OCI-LY1 (cell line): ENCODE results near the gene SUGCT.

Experiments
- H2AFZ ChIP-seq: fragments of 200-600 bp; sonication (generic), shearing (Covaris generic); 2 replicates; pipeline ENCODE4 v1.6.0; 2014; ENCODE audit warnings: antibody characterized with exemption, mild to moderate bottlenecking, low read length
- H3F3A ChIP-seq: fragments of 200-600 bp; sonication (generic), shearing (Covaris generic); 2 replicates; pipeline ENCODE4 v1.6.0; 2014; ENCODE audit warnings: mild to moderate bottlenecking, antibody characterized with exemption, low read length, moderate library complexity; ENCODE audit not compliant: insufficient read depth
- H3K27ac ChIP-seq: fragments of 200-600 bp; sonication (generic); 2 replicates; pipeline ENCODE4 v1.5.1; 2014; ENCODE audit warnings: low read length, mixed run types, mild to moderate bottlenecking, low read depth; ENCODE audit not compliant: poor library complexity, severe bottlenecking
- H3K27me3 ChIP-seq: fragments of 200-600 bp; sonication (generic); 2 replicates; pipeline ENCODE4 v1.6.0; 2014; ENCODE audit warnings: antibody characterized with exemption, mild to moderate bottlenecking, low read length, moderate library complexity; ENCODE audit not compliant: insufficient read depth
- H3K36me3 ChIP-seq: fragments of 200-600 bp; sonication (generic); 2 replicates; pipeline ENCODE4 v1.6.1; 2014; ENCODE audit warnings: mild to moderate bottlenecking, antibody characterized with exemption, low read length, moderate library complexity, mixed read lengths; ENCODE audit not compliant: insufficient read depth
- H3K4me1 ChIP-seq: fragments of 200-600 bp; sonication (generic); 2 replicates; pipeline ENCODE4 v1.5.1; 2014; ENCODE audit warnings: mild to moderate bottlenecking, low read length, moderate library complexity; ENCODE audit not compliant: insufficient read depth, severe bottlenecking
- H3K4me2 ChIP-seq: fragments of 200-600 bp; sonication (generic), shearing (Covaris generic); 2 replicates; pipeline ENCODE4 v1.6.1; 2014; ENCODE audit warnings: low read length
- H3K4me3 ChIP-seq: fragments of 200-600 bp; sonication (generic); 2 replicates; pipeline ENCODE4 v1.5.1; 2014; ENCODE audit warnings: low read length, low read depth, mild to moderate bottlenecking, mixed read lengths; ENCODE audit not compliant: poor library complexity, severe bottlenecking
- H3K79me2 ChIP-seq: fragments of 200-600 bp; shearing (Covaris generic); 2 replicates; pipeline ENCODE4 v1.6.1; 2016; ENCODE audit warnings: mixed run types, low read length, mixed read lengths; ENCODE audit not compliant: insufficient read depth
- H3K9ac ChIP-seq: fragments of 200-600 bp; sonication (generic), shearing (Covaris generic); 2 replicates; pipeline ENCODE4 v1.6.1; 2014; ENCODE audit warnings: mild to moderate bottlenecking, low read length, mixed read lengths
- H3K9me2 ChIP-seq: fragments of 200-600 bp; sonication (generic), shearing (Covaris generic); 2 replicates; pipeline ENCODE4 v1.6.1; 2014; ENCODE audit warnings: low read depth, mild to moderate bottlenecking, low read length, mixed read lengths
- H3K9me3 ChIP-seq: fragments of 200-600 bp; shearing (Covaris generic); 2 replicates; pipeline ENCODE4 v1.6.1; 2014; ENCODE audit warnings: low read length, mixed read lengths
- H4K20me1 ChIP-seq: fragments of 200-600 bp; sonication (generic), shearing (Covaris generic); 2 replicates; pipeline ENCODE4 v1.6.0; 2016; ENCODE audit warnings: mild to moderate bottlenecking, low read length; ENCODE audit not compliant: insufficient read depth
- EZH2 ChIP-seq: fragments of 200-600 bp; sonication (generic), shearing (Covaris generic); IDR thresholded peaks from 2 replicates; pipeline ENCODE4 v1.8.0; 2017; ENCODE audit warnings: borderline replicate concordance, mixed run types, mild to moderate bottlenecking, antibody characterized with exemption, low read length, moderate library complexity, mixed read lengths
- TF ChIP-seq, protein P1 (sequence below): fragments of 200-600 bp; sonication (generic), shearing (Covaris generic); IDR thresholded peaks from 2 replicates; pipeline ENCODE4 v1.5.1; 2017; ENCODE audit warnings: mild to moderate bottlenecking, antibody characterized with exemption, low read length, moderate library complexity, mixed read lengths

The SUGCT gene

DNA sequence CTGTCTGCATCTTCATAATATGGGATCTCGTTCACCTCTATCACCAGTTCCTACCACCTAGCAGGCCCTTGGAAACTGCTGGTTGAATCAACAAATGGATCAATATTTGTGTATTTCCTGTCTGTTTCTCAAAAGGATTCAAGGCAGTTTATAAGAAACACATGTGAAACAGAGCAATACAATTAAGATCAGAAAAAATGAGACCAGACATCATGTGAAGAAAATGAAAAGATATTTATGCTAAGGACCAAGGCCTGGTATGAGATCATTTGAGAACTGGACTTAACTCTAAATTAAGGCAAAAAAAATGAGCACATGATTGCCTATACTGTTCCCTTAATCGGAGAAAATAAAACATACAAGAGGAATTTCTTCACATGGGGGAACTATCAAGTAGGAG is 589.0 kb downstream of the SUGCT start:
- Histone ChIP-seq H3K27me3 (no peaks in the 10 kb centered on the region), H3K9me3 (no peaks in the 10 kb centered on the region), H2AFZ (no peak overlapping the region), H3K79me2 (no peaks in the 10 kb centered on the region), H3K27ac (no peak overlapping the region), H3K36me3 (no peaks in the 10 kb centered on the region), H3F3A (no peaks in the 10 kb centered on the region), H3K4me1 (no peaks in the 10 kb centered on the region), H3K9me2 (no peaks in the 10 kb centered on the region), H4K20me1 (no peaks in the 10 kb centered on the region), H3K4me2 (no peak overlapping the region), H3K9ac (no peak overlapping the region), H3K4me3 (no peak overlapping the region)
- TF ChIP-seq, protein P1, sequence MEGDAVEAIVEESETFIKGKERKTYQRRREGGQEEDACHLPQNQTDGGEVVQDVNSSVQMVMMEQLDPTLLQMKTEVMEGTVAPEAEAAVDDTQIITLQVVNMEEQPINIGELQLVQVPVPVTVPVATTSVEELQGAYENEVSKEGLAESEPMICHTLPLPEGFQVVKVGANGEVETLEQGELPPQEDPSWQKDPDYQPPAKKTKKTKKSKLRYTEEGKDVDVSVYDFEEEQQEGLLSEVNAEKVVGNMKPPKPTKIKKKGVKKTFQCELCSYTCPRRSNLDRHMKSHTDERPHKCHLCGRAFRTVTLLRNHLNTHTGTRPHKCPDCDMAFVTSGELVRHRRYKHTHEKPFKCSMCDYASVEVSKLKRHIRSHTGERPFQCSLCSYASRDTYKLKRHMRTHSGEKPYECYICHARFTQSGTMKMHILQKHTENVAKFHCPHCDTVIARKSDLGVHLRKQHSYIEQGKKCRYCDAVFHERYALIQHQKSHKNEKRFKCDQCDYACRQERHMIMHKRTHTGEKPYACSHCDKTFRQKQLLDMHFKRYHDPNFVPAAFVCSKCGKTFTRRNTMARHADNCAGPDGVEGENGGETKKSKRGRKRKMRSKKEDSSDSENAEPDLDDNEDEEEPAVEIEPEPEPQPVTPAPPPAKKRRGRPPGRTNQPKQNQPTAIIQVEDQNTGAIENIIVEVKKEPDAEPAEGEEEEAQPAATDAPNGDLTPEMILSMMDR, result no peak
- no peak for TF ChIP-seq EZH2

DNA sequence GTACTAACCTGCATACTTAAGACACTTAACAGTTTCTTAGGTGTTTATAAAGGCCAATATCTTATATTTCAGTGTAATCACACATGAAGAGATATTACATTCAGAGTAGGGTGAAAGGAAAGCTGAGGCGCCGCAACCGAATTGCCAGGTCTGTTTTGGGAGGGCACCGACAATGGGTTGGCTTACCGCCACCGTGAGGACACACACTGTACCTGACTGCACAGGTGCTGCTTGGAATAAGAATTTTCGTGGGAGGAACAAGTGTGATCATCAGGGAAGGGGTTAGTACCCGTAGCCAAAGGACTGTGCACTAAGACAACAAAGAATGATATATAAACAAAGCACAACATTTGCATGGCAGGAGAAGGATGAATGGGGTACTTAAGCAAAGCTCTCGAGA is 591.8 kb downstream of the SUGCT start:
- H3K36me3 ChIP-seq, result no peaks in the 10 kb centered on the region
- H3K4me1 ChIP-seq, result no peaks in the 10 kb centered on the region
- H2AFZ ChIP-seq, result no peak overlapping the region
- no peaks in the 10 kb centered on the region for H3K79me2 ChIP-seq
- H3F3A ChIP-seq, result no peaks in the 10 kb centered on the region
- H3K9me3 ChIP-seq, result no peaks in the 10 kb centered on the region
- H3K27me3 ChIP-seq, result no peaks in the 10 kb centered on the region
- no peak overlapping the region for H3K4me3 ChIP-seq
- no peaks in the 10 kb centered on the region for H4K20me1 ChIP-seq
- TF ChIP-seq, protein P1, result no peak
- TF ChIP-seq EZH2, result no peak
- H3K9ac ChIP-seq, result no peak overlapping the region
- H3K27ac ChIP-seq, result no peak overlapping the region
- no peaks in the 10 kb centered on the region for H3K9me2 ChIP-seq
- no peak overlapping the region for H3K4me2 ChIP-seq

DNA sequence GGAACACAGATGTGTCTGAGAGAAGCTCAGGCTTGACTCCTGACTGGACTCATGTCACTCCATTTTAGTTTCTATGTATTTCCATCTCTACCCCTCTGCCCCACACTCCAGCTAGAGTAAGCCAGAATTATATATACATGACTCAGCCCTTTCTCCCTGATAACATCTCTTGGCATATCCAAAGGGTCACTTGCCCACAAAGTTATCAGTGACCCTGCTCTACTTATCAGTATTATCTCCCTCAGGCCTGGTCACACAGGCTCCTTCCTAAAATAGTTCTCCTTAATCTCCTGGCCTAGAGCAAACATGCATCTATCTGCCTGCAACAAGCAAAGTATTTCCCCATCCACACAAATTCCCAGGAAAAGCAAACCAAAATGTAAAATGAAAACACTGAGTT is 598.3 kb downstream of the SUGCT start:
- Histone ChIP-seq H2AFZ (no peak overlapping the region), H3K36me3 (no peaks in the 10 kb centered on the region), H3K4me1 (no peaks in the 10 kb centered on the region), H3K9ac (no peak overlapping the region), H3K9me3 (no peaks in the 10 kb centered on the region), H3K4me2 (no peak overlapping the region), H4K20me1 (no peaks in the 10 kb centered on the region), H3K4me3 (no peak overlapping the region), H3K27me3 (no peaks in the 10 kb centered on the region), H3K27ac (no peak overlapping the region), H3F3A (no peaks in the 10 kb centered on the region), H3K9me2 (no peaks in the 10 kb centered on the region), H3K79me2 (no peaks in the 10 kb centered on the region)
- TF ChIP-seq EZH2, result no peak
- TF ChIP-seq, protein P1, result no peak
